Activated T-helper 2 cell treated with anti-CD3 and anti-CD28 coated beads, Interferon-gamma antibody, Interleukin-2, Interleukin-4, amounts not matched to agents 10 μg/mL and 5 μg/mL and 100 μg/mL, durations not matched to agents 14 hours and 24 hours and 36 hours (primary cell): ENCODE results near the gene RASSF7. TPM values are rescaled to one million over a fixed set of nuclear protein-coding genes. Genes with fewer than 3 reads are reported as not detected.

Experiments used
- DNase-seq: peaks from one replicate; pipeline ENCODE4 v3.0.0; 2021; ENCODE audit warnings: low spot score
- H3K27ac Mint-ChIP-seq: one replicate; pipeline ENCODE4 v1.8.0; 2021; ENCODE audit warnings: mixed read lengths
- H3K27me3 Mint-ChIP-seq: one replicate; pipeline ENCODE4 v1.8.0; 2021; ENCODE audit warnings: low read depth, mixed read lengths
- H3K36me3 Mint-ChIP-seq: one replicate; pipeline ENCODE4 v1.8.0; 2021; ENCODE audit warnings: low read depth, mixed read lengths
- H3K4me1 Mint-ChIP-seq: one replicate; pipeline ENCODE4 v1.8.0; 2021; ENCODE audit warnings: low read depth, mixed read lengths
- H3K4me3 Mint-ChIP-seq: one replicate; pipeline ENCODE4 v1.8.0; 2021; ENCODE audit warnings: low read depth, mild to moderate bottlenecking, moderate library complexity, mixed read lengths
- H3K9me3 Mint-ChIP-seq: one replicate; pipeline ENCODE4 v1.8.0; 2021; ENCODE audit warnings: mixed read lengths
- intact Hi-C: fragments of 100-400 bp; cut with micrococcal nuclease; formaldehyde crosslinking; loops from one replicate; pipeline ENCODE4 v1.15.1; 2023
- total RNA-seq: library from RNA; stranded (reverse); gene quantifications from 2 replicates; pipeline ENCODE4 v1.2.3, GENCODE V29; 2022

The RASSF7 gene
- total RNA-seq, 1 donor from 2014 or later: 19.6 TPM

DNA sequence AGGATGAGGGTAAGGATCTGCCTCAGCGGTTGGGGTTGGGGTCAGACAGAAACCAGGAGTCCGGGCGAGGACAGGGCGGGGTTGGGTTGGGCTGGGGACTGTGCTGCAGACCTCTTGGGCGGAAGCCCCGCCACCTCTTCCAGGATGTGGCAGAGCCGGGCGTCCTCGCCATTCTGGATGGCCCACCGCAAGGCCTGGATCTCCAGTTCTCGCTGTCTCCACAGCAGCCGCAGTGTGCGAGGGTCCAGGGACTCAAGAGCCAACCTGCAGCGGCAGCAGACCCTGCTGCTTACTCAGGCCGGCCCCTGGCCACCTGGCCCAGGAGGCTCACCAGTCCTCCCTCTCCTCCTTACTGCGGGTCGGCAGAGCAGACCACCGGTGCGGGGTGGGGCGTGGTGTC lies 2.3 kb upstream of the RASSF7 start:
- H3K4me3 Mint-ChIP-seq: no peak overlapping the region
- H3K27me3 Mint-ChIP-seq: peaks cover 18% of the 10 kb centered on the region

DNA sequence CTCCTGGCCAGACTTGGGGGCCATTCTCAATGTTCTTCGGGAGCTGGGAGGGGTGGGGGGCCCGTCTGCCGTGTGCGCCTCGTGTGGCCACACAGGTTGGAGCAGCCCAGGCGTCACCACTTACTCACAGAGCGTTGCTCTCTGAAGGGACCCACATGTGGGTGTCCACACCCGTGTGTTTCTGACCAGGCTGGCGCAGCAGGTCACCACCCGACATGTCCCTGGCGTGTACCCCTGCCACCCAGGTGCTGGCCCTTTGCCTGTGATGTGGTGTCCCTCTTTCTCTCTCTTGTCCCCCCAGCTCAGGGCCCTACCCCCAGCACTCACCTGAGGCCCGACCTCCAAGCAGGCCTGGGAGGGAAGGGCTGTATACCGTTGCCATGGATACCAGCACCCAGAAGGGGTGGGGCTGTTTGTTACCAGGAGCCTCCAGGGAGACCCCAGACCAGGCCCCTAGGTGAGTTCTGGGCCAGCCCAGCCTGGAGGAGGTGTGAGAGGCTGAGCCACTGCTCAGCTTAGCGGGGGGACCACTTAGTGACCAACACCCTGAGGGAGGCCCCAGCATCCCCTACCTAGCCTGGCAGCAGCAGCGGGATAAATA lies 1.6 kb upstream of the RASSF7 start:
- Mint-ChIP-seq H3K4me1 (peaks cover 4% of the 10 kb centered on the region), H3K9me3 (no peaks in the 10 kb centered on the region), H3K36me3 (peaks cover 4% of the 10 kb centered on the region), H3K27me3 (peaks cover 18% of the 10 kb centered on the region), H3K27ac (no peak overlapping the region), H3K4me3 (peak overlapping the region; percentile 26)
- no peak for DNase-seq
- intact Hi-C loops: no loop called here

More for the DNA sequence above, 2.3 kb upstream of the RASSF7 start:
- Mint-ChIP-seq H3K4me1 (peaks cover 4% of the 10 kb centered on the region), H3K27ac (no peak overlapping the region), H3K36me3 (peaks cover under 1% of the 10 kb centered on the region), H3K9me3 (no peaks in the 10 kb centered on the region)
- DNase-seq: no peak
- intact Hi-C loops: no loop called here

DNA sequence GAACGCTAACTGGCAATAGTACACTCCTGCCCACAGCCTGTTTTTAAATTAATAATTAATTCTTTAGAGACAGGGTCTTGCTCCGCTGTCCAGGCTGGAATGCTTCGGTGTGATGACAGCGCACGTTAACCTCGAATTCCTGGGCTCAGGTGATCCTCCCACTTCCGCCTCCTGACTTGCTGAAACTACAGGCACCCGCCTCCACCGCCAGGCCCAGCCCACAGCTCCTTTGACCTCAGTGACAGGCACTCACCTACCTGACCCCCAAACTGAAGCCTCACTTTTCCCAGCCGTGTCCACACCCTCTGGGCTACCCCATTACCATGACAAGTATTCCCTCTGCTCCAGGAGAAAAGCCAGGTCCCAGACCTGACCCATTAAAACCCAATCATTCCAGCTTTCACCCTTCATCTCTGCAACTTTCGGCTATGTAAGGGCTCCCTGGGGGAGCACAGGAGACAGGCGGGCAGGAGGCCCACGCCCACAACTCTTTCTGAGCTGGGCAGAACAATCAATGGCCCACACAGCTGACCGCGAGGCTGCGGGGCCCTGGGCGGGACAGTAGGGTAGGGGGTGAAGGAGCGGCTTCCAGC lies 962 bp upstream of the RASSF7 start:
- peak overlapping the region; percentile 39 for H3K4me3 Mint-ChIP-seq
- intact Hi-C loops: loop anchor here (2.0 kb wide), 2 partner anchors 25 to 137 kb away; partner anchors contain the start of gene HRAS
- no peaks in the 10 kb centered on the region for H3K9me3 Mint-ChIP-seq
- peaks cover 8% of the 10 kb centered on the region for H3K36me3 Mint-ChIP-seq
- no peak for DNase-seq
- H3K4me1 Mint-ChIP-seq: peaks cover 4% of the 10 kb centered on the region
- peaks cover 18% of the 10 kb centered on the region for H3K27me3 Mint-ChIP-seq
- H3K27ac Mint-ChIP-seq: no peak overlapping the region

DNA sequence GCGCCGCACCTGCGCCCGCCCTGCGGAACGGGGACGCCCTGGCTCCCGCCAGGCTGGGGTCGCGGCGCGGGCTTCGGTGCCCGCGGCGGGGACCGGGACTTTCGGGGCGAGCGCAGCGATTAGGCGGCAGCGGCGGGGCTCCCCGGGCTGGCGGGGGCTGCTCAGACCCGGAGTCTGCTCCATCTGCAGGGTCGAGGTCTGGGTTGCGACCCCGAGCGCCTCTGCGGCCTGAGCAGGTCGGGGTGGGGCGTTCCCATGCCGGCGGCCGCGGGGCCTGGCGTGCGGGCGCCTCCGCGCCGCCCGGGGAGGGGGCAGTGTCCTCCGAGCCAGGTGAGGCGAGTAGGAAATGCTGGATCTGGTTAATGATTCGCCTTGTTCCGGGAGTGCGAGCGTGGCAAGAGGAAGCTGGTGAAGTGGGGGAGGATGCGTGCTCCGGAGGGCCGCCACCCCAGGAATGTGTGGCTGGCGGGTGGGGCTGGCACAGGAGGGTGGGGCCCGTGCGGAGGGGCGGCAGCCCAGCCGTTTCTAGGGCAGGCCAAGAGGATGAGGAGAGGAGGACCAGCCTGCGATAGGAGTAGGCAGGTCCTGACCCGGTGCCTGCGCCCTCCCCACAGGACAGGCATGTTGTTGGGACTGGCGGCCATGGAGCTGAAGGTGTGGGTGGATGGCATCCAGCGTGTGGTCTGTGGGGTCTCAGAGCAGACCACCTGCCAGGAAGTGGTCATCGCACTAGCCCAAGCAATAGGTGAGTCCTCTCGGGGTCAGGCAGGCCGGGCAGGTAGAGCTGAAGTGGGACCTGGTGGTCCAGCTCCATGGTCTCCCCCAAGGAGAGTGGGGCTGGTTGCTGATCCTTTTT lies 606 bp downstream of the RASSF7 start:
- H3K9me3 Mint-ChIP-seq: no peaks in the 10 kb centered on the region
- H3K4me1 Mint-ChIP-seq: peaks cover 6% of the 10 kb centered on the region
- H3K36me3 Mint-ChIP-seq: peaks cover 13% of the 10 kb centered on the region
- peak overlapping the region; percentile 90 for H3K4me3 Mint-ChIP-seq
- H3K27ac Mint-ChIP-seq: peak overlapping the region; percentile 60
- intact Hi-C loops: loop anchor here (2.0 kb wide), 2 partner anchors 27 to 135 kb away; partner anchors contain the start of gene HRAS
- H3K27me3 Mint-ChIP-seq: peaks cover 16% of the 10 kb centered on the region
- DNase-seq: no peak

DNA sequence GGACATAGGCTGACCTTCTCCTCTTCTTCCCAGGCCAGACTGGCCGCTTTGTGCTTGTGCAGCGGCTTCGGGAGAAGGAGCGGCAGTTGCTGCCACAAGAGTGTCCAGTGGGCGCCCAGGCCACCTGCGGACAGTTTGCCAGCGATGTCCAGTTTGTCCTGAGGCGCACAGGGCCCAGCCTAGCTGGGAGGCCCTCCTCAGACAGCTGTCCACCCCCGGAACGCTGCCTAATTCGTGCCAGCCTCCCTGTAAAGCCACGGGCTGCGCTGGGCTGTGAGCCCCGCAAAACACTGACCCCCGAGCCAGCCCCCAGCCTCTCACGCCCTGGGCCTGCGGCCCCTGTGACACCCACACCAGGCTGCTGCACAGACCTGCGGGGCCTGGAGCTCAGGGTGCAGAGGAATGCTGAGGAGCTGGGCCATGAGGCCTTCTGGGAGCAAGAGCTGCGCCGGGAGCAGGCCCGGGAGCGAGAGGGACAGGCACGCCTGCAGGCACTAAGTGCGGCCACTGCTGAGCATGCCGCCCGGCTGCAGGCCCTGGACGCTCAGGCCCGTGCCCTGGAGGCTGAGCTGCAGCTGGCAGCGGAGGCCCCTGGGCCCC lies 1.4 kb downstream of the RASSF7 start:
- intact Hi-C loops: no loop called here
- H3K9me3 Mint-ChIP-seq: no peaks in the 10 kb centered on the region

DNA sequence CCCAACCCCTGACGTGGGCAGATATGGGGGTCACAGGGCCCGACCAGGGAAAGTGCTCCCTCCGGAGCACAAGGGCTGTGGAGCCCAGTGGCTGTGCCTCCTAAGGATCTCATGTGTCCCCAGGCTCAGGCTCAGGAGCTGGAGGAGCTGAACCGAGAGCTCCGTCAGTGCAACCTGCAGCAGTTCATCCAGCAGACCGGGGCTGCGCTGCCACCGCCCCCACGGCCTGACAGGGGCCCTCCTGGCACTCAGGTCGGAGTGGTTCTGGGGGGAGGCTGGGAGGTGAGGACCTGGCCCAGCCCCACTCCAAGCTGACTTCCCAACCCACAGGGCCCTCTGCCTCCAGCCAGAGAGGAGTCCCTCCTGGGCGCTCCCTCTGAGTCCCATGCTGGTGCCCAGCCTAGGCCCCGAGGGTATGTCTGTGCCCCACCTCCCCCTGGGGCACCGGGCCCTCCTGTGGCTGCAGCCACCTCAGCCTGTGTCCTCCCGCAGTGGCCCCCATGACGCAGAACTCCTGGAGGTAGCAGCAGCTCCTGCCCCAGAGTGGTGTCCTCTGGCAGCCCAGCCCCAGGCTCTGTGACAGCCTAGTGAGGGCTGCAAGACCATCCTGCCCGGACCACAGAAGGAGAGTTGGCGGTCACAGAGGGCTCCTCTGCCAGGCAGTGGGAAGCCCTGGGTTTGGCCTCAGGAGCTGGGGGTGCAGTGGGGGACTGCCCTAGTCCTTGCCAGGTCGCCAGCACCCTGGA lies 2.5 kb downstream of the RASSF7 start:
- peaks cover 6% of the 10 kb centered on the region for H3K4me1 Mint-ChIP-seq
- H3K4me3 Mint-ChIP-seq: no peak overlapping the region
- H3K27ac Mint-ChIP-seq: no peak overlapping the region
- no peak for DNase-seq
- intact Hi-C loops: no loop called here
- peaks cover 4% of the 10 kb centered on the region for H3K27me3 Mint-ChIP-seq
- H3K9me3 Mint-ChIP-seq: no peaks in the 10 kb centered on the region
- H3K36me3 Mint-ChIP-seq: peaks cover 27% of the 10 kb centered on the region

More for the DNA sequence above, 1.4 kb downstream of the RASSF7 start:
- Mint-ChIP-seq H3K27me3 (peaks cover 12% of the 10 kb centered on the region), H3K36me3 (peaks cover 21% of the 10 kb centered on the region), H3K4me3 (peak overlapping the region; percentile 90), H3K4me1 (peaks cover 6% of the 10 kb centered on the region), H3K27ac (no peak overlapping the region)
- DNase-seq: no peak

DNA sequence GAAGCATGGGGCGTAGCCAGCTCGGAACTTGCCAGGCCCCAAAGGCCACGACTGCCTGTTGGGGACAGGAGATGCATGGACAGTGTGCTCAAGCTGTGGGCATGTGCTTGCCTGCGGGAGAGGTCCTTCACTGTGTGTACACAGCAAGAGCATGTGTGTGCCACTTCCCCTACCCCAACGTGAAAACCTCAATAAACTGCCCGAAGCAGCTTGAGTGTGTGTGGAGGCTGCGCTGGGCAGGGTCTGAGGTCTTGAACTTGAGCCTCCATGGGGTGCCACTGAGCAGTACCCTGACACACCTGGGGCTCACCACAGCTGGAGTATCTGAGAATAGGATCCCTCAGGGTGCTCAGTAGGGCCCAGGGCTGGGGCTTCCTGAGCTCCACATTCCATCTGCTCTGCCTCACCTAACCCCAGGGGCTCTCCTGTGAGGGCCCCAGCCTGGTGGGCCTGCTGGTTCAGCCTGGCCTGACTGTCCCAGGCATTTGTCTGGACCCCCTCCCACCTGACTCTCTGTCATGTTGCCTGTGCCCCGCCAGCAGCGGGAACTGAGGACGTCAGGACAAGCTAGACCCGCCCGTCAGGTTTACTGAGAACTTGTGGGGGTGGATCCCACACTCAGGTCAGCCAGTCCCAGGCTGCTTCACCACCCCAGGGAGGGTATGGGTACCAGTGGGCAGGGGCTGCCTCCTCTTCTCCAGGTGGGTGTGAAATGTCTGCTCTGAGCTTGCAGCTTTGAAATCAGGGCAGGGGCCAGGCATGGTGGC lies 3.2 kb downstream of the RASSF7 start:
- peaks cover 1% of the 10 kb centered on the region for H3K27me3 Mint-ChIP-seq
- no peak for DNase-seq
- H3K36me3 Mint-ChIP-seq: peaks cover 27% of the 10 kb centered on the region
- peaks cover 6% of the 10 kb centered on the region for H3K4me1 Mint-ChIP-seq
- H3K27ac Mint-ChIP-seq: no peak overlapping the region
- no peak overlapping the region for H3K4me3 Mint-ChIP-seq
- no peaks in the 10 kb centered on the region for H3K9me3 Mint-ChIP-seq
- intact Hi-C loops: no loop called here

DNA sequence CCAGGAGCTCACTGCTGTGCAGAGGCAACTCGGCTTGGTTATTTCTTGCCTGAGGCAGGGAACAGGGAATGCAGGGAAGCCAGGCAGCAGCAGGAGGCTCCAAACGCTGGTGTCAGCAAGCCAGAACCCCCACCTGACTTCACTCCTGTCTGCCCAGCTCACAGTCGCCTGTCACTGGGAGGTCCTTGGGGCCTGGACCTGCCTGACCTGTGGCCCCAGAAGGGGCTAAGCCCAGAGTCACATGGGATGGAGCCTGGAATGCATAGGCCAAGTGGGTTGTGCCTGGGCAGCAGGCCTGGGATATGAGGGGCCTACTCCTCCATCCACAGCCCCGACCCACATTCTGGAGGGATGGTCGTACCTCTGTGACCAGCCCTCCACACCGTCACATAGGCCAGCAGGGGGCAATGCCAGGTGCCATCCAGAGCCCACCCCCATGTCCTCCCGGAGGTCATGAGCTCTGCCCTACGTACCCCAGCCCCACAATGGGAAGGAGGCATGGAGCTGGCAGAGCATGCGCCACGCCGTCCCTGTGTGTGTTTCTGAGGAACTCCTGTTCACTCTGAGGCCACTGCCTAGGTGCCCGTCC lies 5.2 kb downstream of the RASSF7 start:
- Mint-ChIP-seq H3K27me3 (no peaks in the 10 kb centered on the region), H3K27ac (no peak overlapping the region), H3K36me3 (peaks cover 27% of the 10 kb centered on the region), H3K4me3 (no peak overlapping the region), H3K9me3 (no peaks in the 10 kb centered on the region), H3K4me1 (peaks cover 2% of the 10 kb centered on the region)
- DNase-seq: no peak
- intact Hi-C loops: no loop called here

DNA sequence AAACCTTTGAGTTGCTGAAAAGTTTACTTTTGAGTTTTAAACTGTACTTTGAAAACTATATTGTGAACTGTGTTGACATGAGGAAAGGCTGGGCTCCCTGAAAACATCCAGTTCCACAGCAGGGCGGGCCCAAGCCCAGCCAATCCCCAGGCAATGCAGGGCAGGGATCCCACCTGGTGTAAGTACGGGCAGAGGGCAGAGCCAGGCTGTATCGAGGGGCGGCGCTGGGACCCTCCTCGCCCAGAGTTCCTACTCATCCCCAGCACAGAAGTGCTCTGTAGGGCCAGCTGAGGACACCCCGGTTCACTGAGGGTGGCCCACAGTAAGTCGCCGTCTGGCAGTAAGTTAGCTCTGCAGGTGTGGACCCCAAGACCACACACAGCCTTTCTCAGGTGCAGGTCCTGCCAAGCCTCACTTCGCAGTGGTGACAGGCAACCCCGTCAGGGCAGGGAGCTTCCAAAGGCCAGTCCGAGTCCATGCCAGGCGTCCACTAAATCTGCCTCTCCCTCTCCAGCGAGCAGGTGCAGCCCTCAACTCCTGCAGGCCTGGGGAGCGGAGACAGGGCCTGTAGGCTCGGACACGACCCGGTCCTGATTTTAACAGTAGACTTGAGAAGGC lies 6.3 kb downstream of the RASSF7 start:
- no peaks in the 10 kb centered on the region for H3K9me3 Mint-ChIP-seq
- no peaks in the 10 kb centered on the region for H3K27me3 Mint-ChIP-seq
- H3K27ac Mint-ChIP-seq: no peak overlapping the region
- intact Hi-C loops: no loop called here
- peaks cover 27% of the 10 kb centered on the region for H3K36me3 Mint-ChIP-seq
- no peak for DNase-seq
- peak overlapping the region; percentile 85 for H3K4me3 Mint-ChIP-seq
- H3K4me1 Mint-ChIP-seq: peaks cover 2% of the 10 kb centered on the region

DNA sequence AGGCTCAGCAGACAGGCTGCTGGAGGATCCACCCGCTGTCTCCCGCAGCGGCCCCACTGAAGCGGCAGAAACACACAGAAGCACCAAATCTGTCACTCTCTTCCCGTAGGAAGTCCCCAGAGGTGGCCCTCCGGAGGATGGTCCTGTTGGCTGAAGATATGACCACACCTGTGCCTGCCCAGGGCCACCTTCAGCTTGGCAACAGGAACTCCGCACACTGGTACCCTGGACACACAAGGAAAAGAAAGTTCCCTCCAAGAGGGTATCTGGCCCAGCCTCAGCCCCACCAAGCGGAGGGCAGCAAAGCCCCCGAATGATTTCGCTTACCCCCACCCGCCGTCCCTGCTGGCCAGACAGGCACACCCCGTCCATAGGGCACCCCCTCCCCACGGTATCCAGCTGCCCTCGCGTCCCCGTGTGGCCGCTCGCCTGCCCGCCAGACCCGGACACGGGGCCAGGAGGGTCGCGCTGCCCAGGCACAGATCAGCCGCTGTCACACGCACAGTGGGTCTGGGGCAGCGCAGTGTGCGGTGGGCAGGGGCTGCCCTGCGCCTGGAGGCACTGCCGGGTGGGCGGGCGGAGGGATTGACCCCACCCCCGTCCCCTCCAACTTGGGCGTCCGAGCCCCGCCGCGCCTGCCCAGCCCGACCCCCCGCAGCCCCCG lies 7.0 kb downstream of the RASSF7 start:
- Mint-ChIP-seq H3K27ac (peak overlapping the region; percentile 46), H3K9me3 (no peaks in the 10 kb centered on the region), H3K4me3 (peak overlapping the region; percentile 85), H3K27me3 (no peaks in the 10 kb centered on the region), H3K4me1 (peaks cover 2% of the 10 kb centered on the region), H3K36me3 (peaks cover 27% of the 10 kb centered on the region)
- intact Hi-C loops: loop anchor here (1.0 to 2.0 kb wide), 2 partner anchors 9 to 61 kb away; partner anchors contain the start of genes PHRF1 and RNH1
- no peak for DNase-seq
